WTC11 (cell line): ENCODE measurements around the gene SLC26A8. TPM values are rescaled to one million over a fixed set of nuclear protein-coding genes. Genes with fewer than 3 reads are reported as not detected.

Experiments
- ATAC-seq: fragments of 200-7000 bp; cut with Tn5 transposase; 2 replicates; pipeline ENCODE4 v1.10.0; 2021; ENCODE audit warnings: mild to moderate bottlenecking, moderate library complexity
- CTCF ChIA-PET: fragments of 300-600 bp; sonication (Branson Sonifier 250); formaldehyde crosslinking; loops from one replicate; lab custom pipeline; 2021; ENCODE audit warnings: antibody characterized with exemption; lab: Charles Lee
- POLR2A ChIA-PET: fragments of 350-600 bp; sonication (Branson Sonifier 250); formaldehyde crosslinking; loops from one replicate; lab custom pipeline; 2021; ENCODE audit warnings: antibody characterized with exemption; lab: Charles Lee
- DNase-seq: peaks from one replicate; pipeline ENCODE4 v3.0.0; 2021; ENCODE audit warnings: low spot score
- H3K27ac Mint-ChIP-seq: 2 replicates; pipeline ENCODE4 v1.8.0; 2021; ENCODE audit warnings: mixed read lengths
- H3K27me3 Mint-ChIP-seq: 2 replicates; pipeline ENCODE4 v1.8.0; 2021; ENCODE audit warnings: low read depth, mild to moderate bottlenecking, moderate library complexity, mixed read lengths
- H3K36me3 Mint-ChIP-seq: 2 replicates; pipeline ENCODE4 v1.8.0; 2021; ENCODE audit warnings: mixed read lengths
- H3K4me1 Mint-ChIP-seq: 2 replicates; pipeline ENCODE4 v1.8.0; 2022; ENCODE audit warnings: mixed read lengths
- H3K4me3 Mint-ChIP-seq: 2 replicates; pipeline ENCODE4 v1.8.0; 2021; ENCODE audit warnings: mild to moderate bottlenecking, moderate library complexity, mixed read lengths
- H3K9me3 Mint-ChIP-seq: 2 replicates; pipeline ENCODE4 v1.8.0; 2021; ENCODE audit warnings: mixed read lengths
- ATF1 ChIP-seq: sonication (generic); formaldehyde crosslinking; IDR thresholded peaks from 2 replicates; pipeline ENCODE4 v1.8.1; 2023; ENCODE audit warnings: mild to moderate bottlenecking, moderate library complexity, missing genetic modification reagents
- ELF4 ChIP-seq: sonication (generic); formaldehyde crosslinking; IDR thresholded peaks from 2 replicates; pipeline ENCODE4 v1.8.1; 2022; ENCODE audit warnings: low read depth, mild to moderate bottlenecking, moderate library complexity, missing genetic modification reagents
- NR1H2 ChIP-seq: sonication (generic); formaldehyde crosslinking; IDR thresholded peaks from 2 replicates; pipeline ENCODE4 v1.9.0; 2021; ENCODE audit warnings: mild to moderate bottlenecking, moderate library complexity, missing genetic modification reagents
- NR2C2 ChIP-seq: sonication (generic); formaldehyde crosslinking; IDR thresholded peaks from 2 replicates; pipeline ENCODE4 v1.8.0; 2022; ENCODE audit warnings: mild to moderate bottlenecking, missing genetic modification reagents
- SMAD3 ChIP-seq: sonication (generic); formaldehyde crosslinking; IDR thresholded peaks from 2 replicates; pipeline ENCODE4 v1.8.0; 2022; ENCODE audit warnings: missing genetic modification reagents, mild to moderate bottlenecking, borderline replicate concordance
- TEAD1 ChIP-seq: sonication (generic); formaldehyde crosslinking; IDR thresholded peaks from 2 replicates; pipeline ENCODE4 v1.8.0; 2022; ENCODE audit warnings: mild to moderate bottlenecking, missing genetic modification reagents
- TP53 ChIP-seq: sonication (generic); formaldehyde crosslinking; IDR thresholded peaks from 2 replicates; pipeline ENCODE4 v1.8.1; 2023; ENCODE audit warnings: mild to moderate bottlenecking, missing genetic modification reagents
- ZBTB21 ChIP-seq: sonication (generic); formaldehyde crosslinking; IDR thresholded peaks from 2 replicates; pipeline ENCODE4 v1.8.1; 2023; ENCODE audit warnings: mild to moderate bottlenecking, missing genetic modification reagents, borderline replicate concordance
- ZNF219 ChIP-seq: sonication (generic); formaldehyde crosslinking; IDR thresholded peaks from 2 replicates; pipeline ENCODE4 v1.8.0; 2023; ENCODE audit warnings: missing genetic modification reagents, mild to moderate bottlenecking, borderline replicate concordance
- ZNF416 ChIP-seq: fragments of 250-450 bp; sonication (Bioruptor Pico); IDR thresholded peaks from 2 replicates; pipeline ENCODE4 v1.9.0; 2021; ENCODE audit warnings: mild to moderate bottlenecking, inconsistent platforms
- ZNF423 ChIP-seq: fragments of 250-450 bp; sonication (Bioruptor Pico); IDR thresholded peaks from 2 replicates; pipeline ENCODE4 v2.1.2; 2022; ENCODE audit warnings: mild to moderate bottlenecking, moderate library complexity
- total RNA-seq: library from RNA; stranded (reverse); gene quantifications from 3 replicates; pipeline ENCODE4 v1.2.3, GENCODE V29; 2021
- TF ChIP-seq, protein P1 (sequence below): sonication (generic); formaldehyde crosslinking; IDR thresholded peaks from 2 replicates; pipeline ENCODE4 v1.8.0; 2022; ENCODE audit warnings: mild to moderate bottlenecking, missing genetic modification reagents
- TF ChIP-seq, protein P2 (sequence below): sonication (generic); formaldehyde crosslinking; IDR thresholded peaks from 2 replicates; pipeline ENCODE4 v1.8.0; 2022; ENCODE audit warnings: mild to moderate bottlenecking, missing genetic modification reagents
- TF ChIP-seq, protein P3 (sequence below): sonication (generic); formaldehyde crosslinking; IDR thresholded peaks from 2 replicates; pipeline ENCODE4 v1.8.1; 2022; ENCODE audit warnings: mild to moderate bottlenecking, moderate library complexity, missing genetic modification reagents
- TF ChIP-seq, protein P4 (sequence below): sonication (generic); formaldehyde crosslinking; IDR thresholded peaks from 2 replicates; pipeline ENCODE4 v1.8.1; 2023; ENCODE audit warnings: mild to moderate bottlenecking, missing genetic modification reagents, borderline replicate concordance
- TF ChIP-seq, protein P5 (sequence below): sonication (generic); formaldehyde crosslinking; IDR thresholded peaks from 2 replicates; pipeline ENCODE4 v1.8.1; 2022; ENCODE audit warnings: low read depth, mild to moderate bottlenecking, moderate library complexity, missing genetic modification reagents, borderline replicate concordance
- TF ChIP-seq, protein P6 (sequence below): fragments of 200-600 bp; IDR thresholded peaks from 2 replicates; pipeline ENCODE4 v1.8.0; 2022; ENCODE audit warnings: antibody characterized with exemption
- TF ChIP-seq, protein P7 (sequence below): fragments of 250-450 bp; sonication (Bioruptor Pico); IDR thresholded peaks from 2 replicates; pipeline ENCODE4 v1.9.0; 2021; ENCODE audit warnings: mild to moderate bottlenecking
- TF ChIP-seq, protein P8 (sequence below): sonication (generic); formaldehyde crosslinking; IDR thresholded peaks from 2 replicates; pipeline ENCODE4 v1.8.0; 2022; ENCODE audit warnings: mild to moderate bottlenecking, missing genetic modification reagents

The SLC26A8 gene
- total RNA-seq, 1 experiment from 2014 or later = 0.50 TPM

DNA sequence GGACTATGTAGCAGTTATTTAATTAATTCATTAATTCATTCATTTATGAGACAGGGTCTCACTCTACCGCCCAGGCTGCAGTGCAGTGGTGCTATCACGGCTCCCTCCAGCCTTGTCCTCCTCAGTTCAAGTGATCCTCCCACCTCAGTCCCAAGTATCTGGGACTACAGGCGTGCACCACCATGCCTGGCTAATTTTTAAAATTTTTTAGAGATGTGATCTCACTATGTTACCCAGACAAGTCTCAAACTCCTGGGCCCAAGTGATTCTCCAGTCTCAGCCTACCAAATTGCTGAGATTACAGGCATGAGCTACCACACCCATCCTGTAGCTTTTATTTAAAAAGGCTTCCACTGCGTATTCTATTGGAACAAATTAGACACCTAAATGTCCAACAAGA, 127.0 kb downstream of the SLC26A8 start:
- Mint-ChIP-seq H3K36me3 (peaks cover 22% of the 10 kb centered on the region; the same call in 1 of the 2 replicates), H3K27ac (no peak overlapping the region), H3K4me3 (no peak overlapping the region), H3K27me3 (no peaks in the 10 kb centered on the region), H3K4me1 (peaks cover 26% of the 10 kb centered on the region), H3K9me3 (no peaks in the 10 kb centered on the region)
- ChIA-PET CTCF (no interaction called here), POLR2A (no interaction called here)
- DNase-seq (no peak), ATAC-seq (no peak)
- TF ChIP-seq, protein P1, sequence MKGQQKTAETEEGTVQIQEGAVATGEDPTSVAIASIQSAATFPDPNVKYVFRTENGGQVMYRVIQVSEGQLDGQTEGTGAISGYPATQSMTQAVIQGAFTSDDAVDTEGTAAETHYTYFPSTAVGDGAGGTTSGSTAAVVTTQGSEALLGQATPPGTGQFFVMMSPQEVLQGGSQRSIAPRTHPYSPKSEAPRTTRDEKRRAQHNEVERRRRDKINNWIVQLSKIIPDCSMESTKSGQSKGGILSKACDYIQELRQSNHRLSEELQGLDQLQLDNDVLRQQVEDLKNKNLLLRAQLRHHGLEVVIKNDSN (CRISPR knock-in tag) = no peak
- TF ChIP-seq, protein P2, sequence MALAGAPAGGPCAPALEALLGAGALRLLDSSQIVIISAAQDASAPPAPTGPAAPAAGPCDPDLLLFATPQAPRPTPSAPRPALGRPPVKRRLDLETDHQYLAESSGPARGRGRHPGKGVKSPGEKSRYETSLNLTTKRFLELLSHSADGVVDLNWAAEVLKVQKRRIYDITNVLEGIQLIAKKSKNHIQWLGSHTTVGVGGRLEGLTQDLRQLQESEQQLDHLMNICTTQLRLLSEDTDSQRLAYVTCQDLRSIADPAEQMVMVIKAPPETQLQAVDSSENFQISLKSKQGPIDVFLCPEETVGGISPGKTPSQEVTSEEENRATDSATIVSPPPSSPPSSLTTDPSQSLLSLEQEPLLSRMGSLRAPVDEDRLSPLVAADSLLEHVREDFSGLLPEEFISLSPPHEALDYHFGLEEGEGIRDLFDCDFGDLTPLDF = no peak
- TF ChIP-seq NR2C2 (CRISPR knock-in tag) = no peak
- TF ChIP-seq, protein P3, sequence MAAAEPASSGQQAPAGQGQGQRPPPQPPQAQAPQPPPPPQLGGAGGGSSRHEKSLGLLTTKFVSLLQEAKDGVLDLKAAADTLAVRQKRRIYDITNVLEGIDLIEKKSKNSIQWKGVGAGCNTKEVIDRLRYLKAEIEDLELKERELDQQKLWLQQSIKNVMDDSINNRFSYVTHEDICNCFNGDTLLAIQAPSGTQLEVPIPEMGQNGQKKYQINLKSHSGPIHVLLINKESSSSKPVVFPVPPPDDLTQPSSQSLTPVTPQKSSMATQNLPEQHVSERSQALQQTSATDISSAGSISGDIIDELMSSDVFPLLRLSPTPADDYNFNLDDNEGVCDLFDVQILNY (CRISPR knock-in tag) = no peak
- no peak for TF ChIP-seq ELF4
- TF ChIP-seq ZBTB21 (CRISPR knock-in tag) = no peak
- no peak for TF ChIP-seq TP53 (CRISPR knock-in tag)
- TF ChIP-seq, protein P4, sequence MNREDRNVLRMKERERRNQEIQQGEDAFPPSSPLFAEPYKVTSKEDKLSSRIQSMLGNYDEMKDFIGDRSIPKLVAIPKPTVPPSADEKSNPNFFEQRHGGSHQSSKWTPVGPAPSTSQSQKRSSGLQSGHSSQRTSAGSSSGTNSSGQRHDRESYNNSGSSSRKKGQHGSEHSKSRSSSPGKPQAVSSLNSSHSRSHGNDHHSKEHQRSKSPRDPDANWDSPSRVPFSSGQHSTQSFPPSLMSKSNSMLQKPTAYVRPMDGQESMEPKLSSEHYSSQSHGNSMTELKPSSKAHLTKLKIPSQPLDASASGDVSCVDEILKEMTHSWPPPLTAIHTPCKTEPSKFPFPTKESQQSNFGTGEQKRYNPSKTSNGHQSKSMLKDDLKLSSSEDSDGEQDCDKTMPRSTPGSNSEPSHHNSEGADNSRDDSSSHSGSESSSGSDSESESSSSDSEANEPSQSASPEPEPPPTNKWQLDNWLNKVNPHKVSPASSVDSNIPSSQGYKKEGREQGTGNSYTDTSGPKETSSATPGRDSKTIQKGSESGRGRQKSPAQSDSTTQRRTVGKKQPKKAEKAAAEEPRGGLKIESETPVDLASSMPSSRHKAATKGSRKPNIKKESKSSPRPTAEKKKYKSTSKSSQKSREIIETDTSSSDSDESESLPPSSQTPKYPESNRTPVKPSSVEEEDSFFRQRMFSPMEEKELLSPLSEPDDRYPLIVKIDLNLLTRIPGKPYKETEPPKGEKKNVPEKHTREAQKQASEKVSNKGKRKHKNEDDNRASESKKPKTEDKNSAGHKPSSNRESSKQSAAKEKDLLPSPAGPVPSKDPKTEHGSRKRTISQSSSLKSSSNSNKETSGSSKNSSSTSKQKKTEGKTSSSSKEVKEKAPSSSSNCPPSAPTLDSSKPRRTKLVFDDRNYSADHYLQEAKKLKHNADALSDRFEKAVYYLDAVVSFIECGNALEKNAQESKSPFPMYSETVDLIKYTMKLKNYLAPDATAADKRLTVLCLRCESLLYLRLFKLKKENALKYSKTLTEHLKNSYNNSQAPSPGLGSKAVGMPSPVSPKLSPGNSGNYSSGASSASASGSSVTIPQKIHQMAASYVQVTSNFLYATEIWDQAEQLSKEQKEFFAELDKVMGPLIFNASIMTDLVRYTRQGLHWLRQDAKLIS (CRISPR knock-in tag) = no peak
- TF ChIP-seq, protein P5, sequence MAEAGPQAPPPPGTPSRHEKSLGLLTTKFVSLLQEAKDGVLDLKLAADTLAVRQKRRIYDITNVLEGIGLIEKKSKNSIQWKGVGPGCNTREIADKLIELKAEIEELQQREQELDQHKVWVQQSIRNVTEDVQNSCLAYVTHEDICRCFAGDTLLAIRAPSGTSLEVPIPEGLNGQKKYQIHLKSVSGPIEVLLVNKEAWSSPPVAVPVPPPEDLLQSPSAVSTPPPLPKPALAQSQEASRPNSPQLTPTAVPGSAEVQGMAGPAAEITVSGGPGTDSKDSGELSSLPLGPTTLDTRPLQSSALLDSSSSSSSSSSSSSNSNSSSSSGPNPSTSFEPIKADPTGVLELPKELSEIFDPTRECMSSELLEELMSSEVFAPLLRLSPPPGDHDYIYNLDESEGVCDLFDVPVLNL = no peak
- TF ChIP-seq, protein P6, sequence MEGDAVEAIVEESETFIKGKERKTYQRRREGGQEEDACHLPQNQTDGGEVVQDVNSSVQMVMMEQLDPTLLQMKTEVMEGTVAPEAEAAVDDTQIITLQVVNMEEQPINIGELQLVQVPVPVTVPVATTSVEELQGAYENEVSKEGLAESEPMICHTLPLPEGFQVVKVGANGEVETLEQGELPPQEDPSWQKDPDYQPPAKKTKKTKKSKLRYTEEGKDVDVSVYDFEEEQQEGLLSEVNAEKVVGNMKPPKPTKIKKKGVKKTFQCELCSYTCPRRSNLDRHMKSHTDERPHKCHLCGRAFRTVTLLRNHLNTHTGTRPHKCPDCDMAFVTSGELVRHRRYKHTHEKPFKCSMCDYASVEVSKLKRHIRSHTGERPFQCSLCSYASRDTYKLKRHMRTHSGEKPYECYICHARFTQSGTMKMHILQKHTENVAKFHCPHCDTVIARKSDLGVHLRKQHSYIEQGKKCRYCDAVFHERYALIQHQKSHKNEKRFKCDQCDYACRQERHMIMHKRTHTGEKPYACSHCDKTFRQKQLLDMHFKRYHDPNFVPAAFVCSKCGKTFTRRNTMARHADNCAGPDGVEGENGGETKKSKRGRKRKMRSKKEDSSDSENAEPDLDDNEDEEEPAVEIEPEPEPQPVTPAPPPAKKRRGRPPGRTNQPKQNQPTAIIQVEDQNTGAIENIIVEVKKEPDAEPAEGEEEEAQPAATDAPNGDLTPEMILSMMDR = no peak
- TF ChIP-seq SMAD3 (CRISPR knock-in tag) = no peak
- TF ChIP-seq, protein P7, sequence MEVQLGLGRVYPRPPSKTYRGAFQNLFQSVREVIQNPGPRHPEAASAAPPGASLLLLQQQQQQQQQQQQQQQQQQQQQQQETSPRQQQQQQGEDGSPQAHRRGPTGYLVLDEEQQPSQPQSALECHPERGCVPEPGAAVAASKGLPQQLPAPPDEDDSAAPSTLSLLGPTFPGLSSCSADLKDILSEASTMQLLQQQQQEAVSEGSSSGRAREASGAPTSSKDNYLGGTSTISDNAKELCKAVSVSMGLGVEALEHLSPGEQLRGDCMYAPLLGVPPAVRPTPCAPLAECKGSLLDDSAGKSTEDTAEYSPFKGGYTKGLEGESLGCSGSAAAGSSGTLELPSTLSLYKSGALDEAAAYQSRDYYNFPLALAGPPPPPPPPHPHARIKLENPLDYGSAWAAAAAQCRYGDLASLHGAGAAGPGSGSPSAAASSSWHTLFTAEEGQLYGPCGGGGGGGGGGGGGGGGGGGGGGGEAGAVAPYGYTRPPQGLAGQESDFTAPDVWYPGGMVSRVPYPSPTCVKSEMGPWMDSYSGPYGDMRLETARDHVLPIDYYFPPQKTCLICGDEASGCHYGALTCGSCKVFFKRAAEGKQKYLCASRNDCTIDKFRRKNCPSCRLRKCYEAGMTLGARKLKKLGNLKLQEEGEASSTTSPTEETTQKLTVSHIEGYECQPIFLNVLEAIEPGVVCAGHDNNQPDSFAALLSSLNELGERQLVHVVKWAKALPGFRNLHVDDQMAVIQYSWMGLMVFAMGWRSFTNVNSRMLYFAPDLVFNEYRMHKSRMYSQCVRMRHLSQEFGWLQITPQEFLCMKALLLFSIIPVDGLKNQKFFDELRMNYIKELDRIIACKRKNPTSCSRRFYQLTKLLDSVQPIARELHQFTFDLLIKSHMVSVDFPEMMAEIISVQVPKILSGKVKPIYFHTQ (CRISPR knock-in tag) = no peak
- no peak for TF ChIP-seq TEAD1
- no peak for TF ChIP-seq ZNF423 (CRISPR knock-in tag)
- TF ChIP-seq, protein P8, sequence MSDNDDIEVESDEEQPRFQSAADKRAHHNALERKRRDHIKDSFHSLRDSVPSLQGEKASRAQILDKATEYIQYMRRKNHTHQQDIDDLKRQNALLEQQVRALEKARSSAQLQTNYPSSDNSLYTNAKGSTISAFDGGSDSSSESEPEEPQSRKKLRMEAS (CRISPR knock-in tag) = no peak
- no peak for TF ChIP-seq ZNF219 (CRISPR knock-in tag)
- TF ChIP-seq NR1H2 (CRISPR knock-in tag) = no peak
- no peak for TF ChIP-seq ATF1
- TF ChIP-seq ZNF416 (CRISPR knock-in tag) = no peak
